Measurements from ENCODE around the gene GLS. TPM values are rescaled to one million over a fixed set of nuclear protein-coding genes. Genes with fewer than 3 reads are reported as not detected.

Gene GLS
- total RNA-seq, 1 experiment from 2014 or later = 97.4 TPM

GRCh38 chr2:190854726-190855125 is 25.9 kb upstream of the GLS start:
- ATAC-seq (no peak), DNase-seq (ENCODE audit: low read depth, low spot score) (no peak)
- no peaks in the 10 kb centered on the region for H3K9me2 ChIP-seq (ENCODE audit: insufficient read depth)
- H3K9me3 ChIP-seq (ENCODE audit: control insufficient read depth in 1 of 2, insufficient read depth in 1 of 2, low read depth in 1 of 2, low read length in 2 of 2) = no peaks in the 10 kb centered on the region
- H2AFZ ChIP-seq (ENCODE audit: low read depth, low read length, poor library complexity, severe bottlenecking) = no peak overlapping the region
- ChIA-PET POLR2A (no interaction called here), CTCF (no interaction called here), RAD21 (ENCODE audit: low non-redundant PET in 1 of 2, low total read pairs in 2 of 2, uncharacterized antibody in 2 of 2, unreplicated experiment in 2 of 2) (no interaction called here)
- BruUV-seq (replicated peaks) = no TSS peak
- no peaks in the 10 kb centered on the region for H3K27me3 ChIP-seq (ENCODE audit: insufficient read depth, low read length)
- no peaks in the 10 kb centered on the region for H4K20me1 ChIP-seq (ENCODE audit: insufficient read depth)
- no peak overlapping the region for H3K27ac ChIP-seq (ENCODE audit: low read depth, low read length)
- H3K36me3 ChIP-seq (ENCODE audit: control insufficient read depth in 1 of 2, insufficient read depth in 2 of 2, low read length in 2 of 2) = no peaks in the 10 kb centered on the region
- no peak overlapping the region for H3K9ac ChIP-seq (ENCODE audit: low read length)
- intact Hi-C loops (cut with micrococcal nuclease) = no loop called here
- no peaks in the 10 kb centered on the region for H3K79me2 ChIP-seq (ENCODE audit: insufficient read depth, low read length)
- no peak overlapping the region for H3K4me2 ChIP-seq (ENCODE audit: low read length)
- no peak overlapping the region for H3K4me3 ChIP-seq (replicated peaks in 1 of 2; ENCODE audit: low read depth in 1 of 2, low read length in 2 of 2)
- peaks cover 6 to 15% of the 10 kb centered on the region in 2 experiments; a peak in 2 of 4 replicates for H3K4me1 ChIP-seq (ENCODE audit: control insufficient read depth in 1 of 2, insufficient read depth in 2 of 2, low read length in 2 of 2)
- TF ChIP-seq FOSL1 (IDR thresholded peaks at IDR 0.05; ENCODE audit: low read depth) (no peak), EZH2 (IDR thresholded peaks at IDR 0.05) (no peak), SIN3A (IDR thresholded peaks at IDR 0.05; ENCODE audit: low read depth) (no peak), ELF1 (IDR thresholded peaks at IDR 0.05; ENCODE audit: borderline replicate concordance, low read depth) (no peak), ZFX (IDR thresholded peaks at IDR 0.05) (no peak), REST (IDR thresholded peaks at IDR 0.05; ENCODE audit: low read depth) (no peak), YY1 (IDR thresholded peaks at IDR 0.05; ENCODE audit: extremely low read depth, insufficient replicate concordance, low read depth, low read length) (no peak), CBX3 (IDR thresholded peaks at IDR 0.05; ENCODE audit: low read depth) (no peak), EGR1 (IDR thresholded peaks at IDR 0.05; ENCODE audit: low read depth) (no peak), ATF3 (IDR thresholded peaks at IDR 0.05) (no peak), POLR2A (IDR thresholded peaks at IDR 0.05; ENCODE audit: borderline replicate concordance, extremely low read depth, insufficient read depth, insufficient read length) (no peak), SRF (IDR thresholded peaks at IDR 0.05; ENCODE audit: low read depth) (no peak), TCF7L2 (IDR thresholded peaks at IDR 0.05; ENCODE audit: borderline replicate concordance, extremely low read depth, insufficient read depth, insufficient read length) (no peak), CEBPB (IDR thresholded peaks at IDR 0.05; ENCODE audit: low read depth) (no peak), POLR2AphosphoS5 (IDR thresholded peaks at IDR 0.05; ENCODE audit: low read depth, low read length) (no peak), RAD21 (IDR thresholded peaks at IDR 0.05; ENCODE audit: low read depth) (no peak)
- TF ChIP-seq, protein P1, sequence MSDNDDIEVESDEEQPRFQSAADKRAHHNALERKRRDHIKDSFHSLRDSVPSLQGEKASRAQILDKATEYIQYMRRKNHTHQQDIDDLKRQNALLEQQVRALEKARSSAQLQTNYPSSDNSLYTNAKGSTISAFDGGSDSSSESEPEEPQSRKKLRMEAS (IDR thresholded peaks at IDR 0.05) = no peak

All from HCT116 (cell line).